ENCODE measurements around the gene CCT6B. TPM values are rescaled to one million over a fixed set of nuclear protein-coding genes. Genes with fewer than 3 reads are reported as not detected.
A peak's percentile ranks its signal among the peaks of the same experiment; 100 is the strongest.

CCT6B gene
- total RNA-seq, 4 donors from 2014 or later = 0.94 to 5.0 (median 0.95) TPM; not detected in 1

DNA sequence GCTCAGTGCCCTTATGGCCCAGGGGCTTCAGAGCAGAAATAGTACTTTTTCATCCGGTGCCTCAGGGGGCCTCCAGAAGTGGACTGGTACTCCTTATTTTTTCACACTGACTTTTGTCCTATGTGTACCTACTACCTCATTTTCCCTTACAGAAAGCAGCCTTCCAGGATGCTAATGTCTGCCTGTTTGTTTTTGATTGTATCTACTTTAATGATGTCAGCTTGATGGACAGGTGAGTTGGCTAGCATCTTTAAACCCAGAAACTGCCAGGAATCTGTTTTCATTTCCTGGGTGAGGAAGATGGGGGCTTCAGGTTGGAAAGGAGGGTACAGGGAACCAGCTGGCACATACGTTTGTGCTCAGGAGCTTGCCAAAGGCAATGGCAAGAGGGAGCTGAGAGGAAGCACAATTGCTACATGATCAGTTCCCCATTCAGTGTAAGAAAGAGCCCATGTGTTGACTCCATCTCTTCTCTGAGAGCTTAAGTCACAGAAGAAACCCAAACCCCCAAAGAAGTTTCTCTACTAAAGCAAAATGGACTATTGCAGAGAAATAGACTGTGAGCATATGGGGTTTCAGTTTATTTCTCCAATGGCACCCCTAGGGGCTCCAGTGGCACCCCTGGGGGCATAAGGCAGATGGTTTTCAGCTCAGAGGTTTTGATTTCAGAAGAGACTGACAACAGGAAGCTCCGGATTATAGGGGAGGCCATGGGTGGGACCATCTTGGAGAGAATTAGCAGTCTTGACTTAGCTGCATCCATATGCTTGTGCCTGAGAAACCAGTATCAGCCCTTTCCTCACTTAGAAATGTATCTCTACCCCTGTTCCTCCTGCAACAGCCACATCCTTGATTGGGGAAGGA is 35.4 kb upstream of the CCT6B start:
- H3K4me3 ChIP-seq = no peak overlapping the region
- no peaks in the 10 kb centered on the region for H3K27me3 ChIP-seq
- H3K9me3 ChIP-seq = no peaks in the 10 kb centered on the region
- no peak for TF ChIP-seq POLR2A (IDR thresholded peaks at IDR 0.05)
- TF ChIP-seq, protein P1, sequence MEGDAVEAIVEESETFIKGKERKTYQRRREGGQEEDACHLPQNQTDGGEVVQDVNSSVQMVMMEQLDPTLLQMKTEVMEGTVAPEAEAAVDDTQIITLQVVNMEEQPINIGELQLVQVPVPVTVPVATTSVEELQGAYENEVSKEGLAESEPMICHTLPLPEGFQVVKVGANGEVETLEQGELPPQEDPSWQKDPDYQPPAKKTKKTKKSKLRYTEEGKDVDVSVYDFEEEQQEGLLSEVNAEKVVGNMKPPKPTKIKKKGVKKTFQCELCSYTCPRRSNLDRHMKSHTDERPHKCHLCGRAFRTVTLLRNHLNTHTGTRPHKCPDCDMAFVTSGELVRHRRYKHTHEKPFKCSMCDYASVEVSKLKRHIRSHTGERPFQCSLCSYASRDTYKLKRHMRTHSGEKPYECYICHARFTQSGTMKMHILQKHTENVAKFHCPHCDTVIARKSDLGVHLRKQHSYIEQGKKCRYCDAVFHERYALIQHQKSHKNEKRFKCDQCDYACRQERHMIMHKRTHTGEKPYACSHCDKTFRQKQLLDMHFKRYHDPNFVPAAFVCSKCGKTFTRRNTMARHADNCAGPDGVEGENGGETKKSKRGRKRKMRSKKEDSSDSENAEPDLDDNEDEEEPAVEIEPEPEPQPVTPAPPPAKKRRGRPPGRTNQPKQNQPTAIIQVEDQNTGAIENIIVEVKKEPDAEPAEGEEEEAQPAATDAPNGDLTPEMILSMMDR (IDR thresholded peaks at IDR 0.05) = no peak
- H3K4me1 ChIP-seq = peaks cover 0 to 14% (median 2%) of the 10 kb centered on the region in 4 donors
- H3K36me3 ChIP-seq = peaks cover 0 to 62% (median 0%) of the 10 kb centered on the region in 3 donors
- peak overlapping the region in 2 of 4 donors; percentile 18 to 66 for H3K27ac ChIP-seq
- DNase-seq = no peak

GRCh38 chr17:34993031-34993430 is 31.8 kb upstream of the CCT6B start:
- no peak overlapping the region for H3K27ac ChIP-seq
- no peaks in the 10 kb centered on the region for H3K27me3 ChIP-seq
- peaks cover 0 to 22% (median under 1%) of the 10 kb centered on the region in 4 donors for H3K4me1 ChIP-seq
- H3K36me3 ChIP-seq = peaks cover 0 to 64% (median 0%) of the 10 kb centered on the region in 3 donors
- TF ChIP-seq, protein P1 (IDR thresholded peaks at IDR 0.05) = no peak
- no peak for TF ChIP-seq POLR2A (IDR thresholded peaks at IDR 0.05)
- no peak for DNase-seq
- H3K9me3 ChIP-seq = no peaks in the 10 kb centered on the region
- no peak overlapping the region for H3K4me3 ChIP-seq

DNA sequence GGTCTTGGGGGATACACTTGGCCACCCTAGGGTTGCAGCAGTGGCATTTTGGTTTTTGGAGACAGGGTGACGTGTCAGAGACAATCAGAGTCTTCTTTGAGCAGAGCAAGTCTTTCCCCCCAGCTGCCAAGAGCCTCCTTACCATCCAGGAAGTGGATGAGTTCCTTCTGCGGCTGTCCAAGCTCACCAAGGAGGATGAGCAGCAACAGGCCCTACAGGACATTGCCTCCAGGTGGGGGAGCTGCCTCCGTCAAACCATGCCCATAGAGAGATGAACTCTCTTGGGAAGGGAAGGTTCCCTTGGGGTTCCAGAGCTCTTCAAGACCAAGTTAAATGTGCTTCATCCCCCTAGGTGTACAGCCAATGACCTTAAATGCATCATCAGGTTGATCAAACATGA is 30.3 kb upstream of the CCT6B start:
- Histone ChIP-seq H3K9me3 (no peaks in the 10 kb centered on the region), H3K27me3 (no peaks in the 10 kb centered on the region), H3K4me1 (peaks cover 0 to 13% (median 0%) of the 10 kb centered on the region in 4 donors), H3K36me3 (peaks cover 0 to 63% (median 0%) of the 10 kb centered on the region in 3 donors), H3K4me3 (no peak overlapping the region), H3K27ac (peak overlapping the region in 1 of 4 donors; percentile 39)
- no peak for DNase-seq
- no peak for TF ChIP-seq POLR2A (IDR thresholded peaks at IDR 0.05)
- TF ChIP-seq, protein P1 (IDR thresholded peaks at IDR 0.05) = no peak

DNA sequence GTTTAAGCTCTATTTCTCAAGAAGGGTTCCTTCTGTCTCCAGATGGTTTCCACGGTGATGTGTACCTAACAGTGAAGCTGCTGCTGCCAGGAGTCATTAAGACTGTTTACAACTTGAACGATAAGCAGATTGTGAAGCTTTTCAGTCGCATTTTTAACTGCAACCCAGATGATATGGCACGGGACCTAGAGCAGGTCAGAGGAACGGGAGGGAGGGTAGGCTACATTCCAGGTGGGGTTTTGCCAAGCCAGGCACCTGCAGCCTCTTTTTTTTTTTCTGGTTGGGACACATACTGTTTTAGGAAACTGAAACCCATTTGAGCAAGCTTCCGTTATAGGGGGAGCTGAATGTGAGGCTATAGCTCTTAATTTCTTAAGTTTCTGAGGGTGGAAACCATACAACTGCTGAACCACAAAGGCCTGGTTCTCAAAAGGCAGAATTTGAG is 29.7 kb upstream of the CCT6B start:
- Histone ChIP-seq H3K9me3 (no peaks in the 10 kb centered on the region), H3K4me1 (peaks cover 0 to 13% (median 0%) of the 10 kb centered on the region in 4 donors), H3K36me3 (peaks cover 0 to 58% (median 0%) of the 10 kb centered on the region in 3 donors), H3K4me3 (no peak overlapping the region), H3K27me3 (no peaks in the 10 kb centered on the region), H3K27ac (peak overlapping the region in 1 of 4 donors; percentile 39)
- no peak for DNase-seq
- TF ChIP-seq, protein P1 (IDR thresholded peaks at IDR 0.05) = no peak
- no peak for TF ChIP-seq POLR2A (IDR thresholded peaks at IDR 0.05)

DNA sequence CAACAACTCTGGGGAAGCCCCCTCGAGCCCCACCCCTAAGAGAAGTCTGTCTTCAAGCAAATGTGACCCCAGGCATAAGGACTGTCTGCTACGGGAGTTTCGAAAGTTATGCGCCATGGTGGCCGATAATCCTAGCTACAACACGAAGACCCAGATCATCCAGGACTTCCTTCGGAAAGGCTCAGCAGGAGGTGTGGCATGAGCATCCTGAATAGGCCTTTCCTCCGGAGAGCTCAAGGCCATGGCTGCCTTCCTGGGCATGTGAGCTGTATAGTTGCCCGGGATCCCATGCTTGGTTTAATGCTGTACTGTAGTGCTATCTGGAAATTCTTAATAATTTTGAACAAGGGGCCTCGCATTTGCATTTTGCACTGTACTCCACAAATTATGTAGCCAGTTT is 28.2 kb upstream of the CCT6B start:
- H3K4me3 ChIP-seq = no peak overlapping the region
- no peak for DNase-seq
- no peak overlapping the region for H3K27ac ChIP-seq
- H3K27me3 ChIP-seq = no peaks in the 10 kb centered on the region
- TF ChIP-seq POLR2A (IDR thresholded peaks at IDR 0.05) = no peak
- TF ChIP-seq, protein P1 (IDR thresholded peaks at IDR 0.05) = no peak
- no peaks in the 10 kb centered on the region for H3K9me3 ChIP-seq
- peaks cover 0 to 13% (median 0%) of the 10 kb centered on the region in 4 donors for H3K4me1 ChIP-seq
- peaks cover 0 to 47% (median 0%) of the 10 kb centered on the region in 3 donors for H3K36me3 ChIP-seq
